Activated CD8-positive, alpha-beta T cell treated with anti-CD3 and anti-CD28 coated beads for 36 hours (primary cell): ENCODE measurements around the gene CDH23. TPM values are rescaled to one million over a fixed set of nuclear protein-coding genes. Genes with fewer than 3 reads are reported as not detected.

Experiments
- ATAC-seq: fragments of 200-7000 bp; cut with Tn5 transposase; one replicate; pipeline ENCODE4 v1.10.0; 2021; ENCODE audit warnings: mild to moderate bottlenecking, moderate library complexity
- CTCF ChIA-PET: fragments of 350-600 bp; sonication (Branson Sonifier 250); formaldehyde crosslinking; loops from one replicate; lab custom pipeline; 2021; ENCODE audit warnings: antibody characterized with exemption; lab: Charles Lee
- POLR2A ChIA-PET: fragments of 350-600 bp; sonication (Branson Sonifier 250); formaldehyde crosslinking; loops from one replicate; lab custom pipeline; 2021; ENCODE audit warnings: antibody characterized with exemption; lab: Charles Lee
- DNase-seq: peaks from one replicate; pipeline ENCODE4 v3.0.0-alpha.2; 2020
- H3K27ac Mint-ChIP-seq: one replicate; pipeline ENCODE4 v1.8.0; 2021; ENCODE audit warnings: mild to moderate bottlenecking, mixed read lengths
- H3K27me3 Mint-ChIP-seq: one replicate; pipeline ENCODE4 v1.8.0; 2021; ENCODE audit warnings: mixed read lengths
- H3K36me3 Mint-ChIP-seq: one replicate; pipeline ENCODE4 v1.8.0; 2021; ENCODE audit warnings: low read depth, mixed read lengths
- H3K4me1 Mint-ChIP-seq: one replicate; pipeline ENCODE4 v1.8.0; 2021; ENCODE audit warnings: low read depth, mixed read lengths
- H3K4me3 Mint-ChIP-seq: one replicate; pipeline ENCODE4 v1.8.0; 2021; ENCODE audit warnings: mild to moderate bottlenecking, moderate library complexity, mixed read lengths
- H3K9me3 Mint-ChIP-seq: one replicate; pipeline ENCODE4 v1.8.0; 2021; ENCODE audit warnings: mixed read lengths
- intact Hi-C: fragments of 100-400 bp; cut with micrococcal nuclease; formaldehyde crosslinking; loops from one replicate; pipeline ENCODE4 v1.10.0; 2022
- total RNA-seq, 2 experiments: library from RNA; stranded (reverse); gene quantifications; one replicate each; pipeline ENCODE4 v1.2.3, GENCODE V29; 2021
- TF ChIP-seq, protein P1 (sequence below): fragments of 200-600 bp; IDR thresholded peaks from one replicate; pipeline ENCODE4 v1.8.0; 2022; ENCODE audit warnings: antibody characterized with exemption, mild to moderate bottlenecking

The CDH23 gene
- total RNA-seq, 2 experiments from 2014 or later, result 2.4 to 2.7 TPM

GRCh38 chr10:71770255-71770654 lies 373.5 kb downstream of the CDH23 start:
- ATAC-seq (no peak), DNase-seq (no peak)
- ChIA-PET POLR2A (interaction anchor here (1.3 to 9.2 kb wide), 4 partner anchors 13 to 42 kb away, joined by 4 to 116 read pairs (median 49); no protein-coding TSS in a partner anchor), CTCF (interaction anchor here (1.4 to 10.5 kb wide), 4 partner anchors 13 to 73 kb away, joined by 3 to 108 read pairs (median 26); no protein-coding TSS in a partner anchor)
- peak overlapping the region; percentile 95 for H3K27ac Mint-ChIP-seq
- TF ChIP-seq, protein P1, sequence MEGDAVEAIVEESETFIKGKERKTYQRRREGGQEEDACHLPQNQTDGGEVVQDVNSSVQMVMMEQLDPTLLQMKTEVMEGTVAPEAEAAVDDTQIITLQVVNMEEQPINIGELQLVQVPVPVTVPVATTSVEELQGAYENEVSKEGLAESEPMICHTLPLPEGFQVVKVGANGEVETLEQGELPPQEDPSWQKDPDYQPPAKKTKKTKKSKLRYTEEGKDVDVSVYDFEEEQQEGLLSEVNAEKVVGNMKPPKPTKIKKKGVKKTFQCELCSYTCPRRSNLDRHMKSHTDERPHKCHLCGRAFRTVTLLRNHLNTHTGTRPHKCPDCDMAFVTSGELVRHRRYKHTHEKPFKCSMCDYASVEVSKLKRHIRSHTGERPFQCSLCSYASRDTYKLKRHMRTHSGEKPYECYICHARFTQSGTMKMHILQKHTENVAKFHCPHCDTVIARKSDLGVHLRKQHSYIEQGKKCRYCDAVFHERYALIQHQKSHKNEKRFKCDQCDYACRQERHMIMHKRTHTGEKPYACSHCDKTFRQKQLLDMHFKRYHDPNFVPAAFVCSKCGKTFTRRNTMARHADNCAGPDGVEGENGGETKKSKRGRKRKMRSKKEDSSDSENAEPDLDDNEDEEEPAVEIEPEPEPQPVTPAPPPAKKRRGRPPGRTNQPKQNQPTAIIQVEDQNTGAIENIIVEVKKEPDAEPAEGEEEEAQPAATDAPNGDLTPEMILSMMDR, result no peak
- H3K36me3 Mint-ChIP-seq, result peaks cover 52% of the 10 kb centered on the region
- H3K9me3 Mint-ChIP-seq, result no peaks in the 10 kb centered on the region
- peaks cover 77% of the 10 kb centered on the region for H3K4me1 Mint-ChIP-seq
- peak overlapping the region; percentile 91 for H3K4me3 Mint-ChIP-seq
- no peaks in the 10 kb centered on the region for H3K27me3 Mint-ChIP-seq
- intact Hi-C loops, result loop anchor here (5.0 kb wide), 1 partner anchor 42 kb away; no protein-coding TSS in a partner anchor

DNA sequence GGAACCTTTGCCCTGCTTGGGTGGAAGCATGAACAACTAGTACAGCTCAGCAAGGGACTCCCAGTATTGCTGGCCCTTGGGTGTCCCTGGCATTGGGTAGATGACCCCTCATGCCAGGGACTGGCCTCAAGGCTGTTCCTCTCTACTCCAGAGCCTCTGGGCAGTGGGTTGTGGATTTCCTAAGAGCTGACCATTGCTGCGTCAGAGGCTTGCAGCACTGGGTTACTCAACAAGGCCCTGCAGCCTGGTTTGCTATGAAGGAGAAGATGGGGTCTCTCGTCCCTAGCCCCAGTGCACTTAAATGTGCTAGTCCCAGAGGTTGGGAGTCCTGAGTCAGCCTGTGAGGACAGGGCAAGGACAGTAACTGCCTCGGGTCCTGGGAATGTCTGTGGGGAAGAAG lies 374.1 kb downstream of the CDH23 start:
- TF ChIP-seq, protein P1, result no peak
- POLR2A ChIA-PET, result interaction anchor here (1.2 to 9.2 kb wide), 5 partner anchors 14 to 42 kb away, joined by 4 to 116 read pairs (median 6); no protein-coding TSS in a partner anchor
- CTCF ChIA-PET, result interaction anchor here (1.4 to 10.5 kb wide), 4 partner anchors 14 to 74 kb away, joined by 3 to 108 read pairs (median 26); no protein-coding TSS in a partner anchor
- Mint-ChIP-seq H3K27me3 (no peaks in the 10 kb centered on the region), H3K4me1 (peaks cover 77% of the 10 kb centered on the region), H3K9me3 (no peaks in the 10 kb centered on the region), H3K27ac (peak overlapping the region; percentile 95), H3K4me3 (peak overlapping the region; percentile 91), H3K36me3 (peaks cover 47% of the 10 kb centered on the region)
- DNase-seq, result no peak
- intact Hi-C loops, result loop anchor here (5.0 kb wide), 1 partner anchor 42 kb away; no protein-coding TSS in a partner anchor
- no peak for ATAC-seq

DNA sequence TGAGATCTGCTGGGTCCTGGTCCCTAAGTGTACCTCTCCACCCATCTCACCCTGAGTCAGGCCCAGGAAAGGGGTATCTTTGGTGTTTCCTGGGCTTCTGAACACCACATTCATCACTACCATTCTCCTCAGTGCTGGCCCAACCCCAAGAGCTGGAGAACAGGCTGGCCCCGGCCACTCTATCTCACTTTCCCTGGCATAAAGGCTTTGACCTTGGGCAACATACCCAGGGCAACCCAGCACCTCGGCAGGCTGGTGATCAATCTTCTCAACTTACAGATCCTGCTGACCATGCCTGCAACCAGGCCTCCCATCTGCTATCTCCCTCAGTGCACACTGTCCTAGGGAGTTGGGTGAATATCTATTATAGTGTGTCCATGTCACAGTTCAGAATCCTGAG lies 374.5 kb downstream of the CDH23 start:
- Mint-ChIP-seq H3K4me1 (peaks cover 78% of the 10 kb centered on the region), H3K36me3 (peaks cover 44% of the 10 kb centered on the region)
- POLR2A ChIA-PET, result interaction anchor here (1.0 to 9.2 kb wide), 8 partner anchors 14 to 288 kb away, joined by 3 to 116 read pairs (median 10); no protein-coding TSS in a partner anchor

DNA sequence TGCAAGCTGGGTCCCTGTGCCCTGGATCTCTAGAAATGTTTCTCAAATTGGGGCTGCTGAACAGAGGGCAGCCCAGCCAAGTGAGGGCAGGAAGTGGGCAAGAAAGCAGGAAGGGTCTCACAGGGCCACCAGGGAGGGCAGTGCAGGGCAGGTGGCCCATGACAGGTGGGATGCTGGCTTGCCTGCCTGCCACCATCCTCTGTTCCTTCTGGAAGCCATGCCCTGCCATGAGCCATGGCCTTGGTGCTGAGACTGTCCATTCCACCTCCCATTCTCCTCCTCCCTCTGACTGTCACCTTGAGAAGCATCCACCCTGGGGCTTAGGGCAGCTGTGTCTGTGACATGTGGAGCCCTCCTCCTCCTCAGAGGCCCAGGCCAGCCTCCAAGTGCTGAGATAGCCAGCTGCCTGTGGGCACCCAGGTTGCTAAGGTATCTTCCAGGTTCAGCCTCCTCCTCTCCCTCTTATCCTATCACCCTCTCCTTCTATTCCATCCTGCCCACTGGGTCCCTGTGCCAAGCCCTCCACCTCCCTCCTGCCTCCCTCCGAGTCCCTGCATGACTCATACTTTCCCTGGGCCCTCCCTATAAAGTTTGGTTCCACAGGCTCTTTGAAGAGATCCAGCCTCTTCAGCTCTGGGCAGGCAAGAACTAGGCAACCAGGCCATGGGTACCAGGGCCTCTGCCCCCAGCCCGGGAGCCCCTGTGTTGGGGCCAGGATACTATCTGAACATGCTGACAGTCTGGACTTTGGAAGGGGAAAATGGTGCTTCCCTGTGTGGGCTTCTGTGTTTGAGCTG lies 375.3 kb downstream of the CDH23 start:
- Mint-ChIP-seq H3K36me3 (peaks cover 36% of the 10 kb centered on the region), H3K4me1 (peaks cover 77% of the 10 kb centered on the region), H3K27ac (peak overlapping the region; percentile 95), H3K27me3 (no peaks in the 10 kb centered on the region), H3K4me3 (peak overlapping the region; percentile 91), H3K9me3 (no peaks in the 10 kb centered on the region)
- CTCF ChIA-PET, result interaction anchor here (1.0 to 10.5 kb wide), 20 partner anchors 9 to 377 kb away, joined by 4 to 108 read pairs (median 12); no protein-coding TSS in a partner anchor
- DNase-seq, result peak; percentile 63
- TF ChIP-seq, protein P1, result no peak
- POLR2A ChIA-PET, result interaction anchor here (1.0 to 9.2 kb wide), 15 partner anchors 8 to 287 kb away, joined by 3 to 116 read pairs (median 10); partner anchors contain the start of gene C10orf105
- ATAC-seq, result no peak
- intact Hi-C loops, result loop anchor here (5.0 kb wide), 1 partner anchor 40 kb away; no protein-coding TSS in a partner anchor

More for the DNA sequence above, 374.5 kb downstream of the CDH23 start:
- DNase-seq (no peak), ATAC-seq (no peak)
- Mint-ChIP-seq H3K4me3 (peak overlapping the region; percentile 91), H3K27me3 (no peaks in the 10 kb centered on the region), H3K9me3 (no peaks in the 10 kb centered on the region), H3K27ac (peak overlapping the region; percentile 95)
- CTCF ChIA-PET, result interaction anchor here (1.4 to 10.5 kb wide), 6 partner anchors 14 to 202 kb away, joined by 3 to 108 read pairs (median 18); no protein-coding TSS in a partner anchor
- intact Hi-C loops, result loop anchor here (5.0 kb wide), 1 partner anchor 41 kb away; no protein-coding TSS in a partner anchor
- TF ChIP-seq, protein P1, result no peak
